Measurements from ENCODE around the gene VAV3. TPM values are rescaled to one million over a fixed set of nuclear protein-coding genes. Genes with fewer than 3 reads are reported as not detected.

VAV3 gene
- total and polyA plus RNA-seq, 2 of the 8 experiments (the other 6 are each of a cell fraction or from before 2014, with no cell fraction given) = 2.9 to 7.9 TPM

- no peak overlapping the region for H2AK5ac ChIP-seq (ENCODE audit: low read depth, low read length)
- FAIRE-seq = no peak
- 83% methylated on average over 3 of the region's 3 CpGs; no CpG with 5 or more reads in 1 of the 2 experiments for WGBS, 2 experiments (ENCODE audit: extremely low coverage in 1 of 2, insufficient coverage in 1 of 2, insufficient read length in 1 of 2, insufficient replicate concordance in 2 of 2, low coverage in 1 of 2, low lambda C conversion rate in 2 of 2, missing lambda C conversion rate in 1 of 2)
Measured at GRCh38 chr1:107575226-107575625, 389.8 kb downstream of the VAV3 start.

More at GRCh38 chr1:107575226-107575625, 389.8 kb downstream of the VAV3 start:
- no peaks in the 10 kb centered on the region for H4K20me1 ChIP-seq (replicated peaks in 1 of 2; ENCODE audit: control insufficient read depth in 1 of 2, insufficient read depth in 2 of 2, low read length in 2 of 2)
- no peak overlapping the region for H4K8ac ChIP-seq (ENCODE audit: extremely low read depth, insufficient read depth, low read length)
- H3K4me1 ChIP-seq (replicated peaks in 1 of 4; ENCODE audit: control insufficient read depth in 3 of 4, insufficient read depth in 4 of 4, low read length in 3 of 4) = no peaks in the 10 kb centered on the region
- no peak for DNase-seq (ENCODE audit: low read depth in 1 of 2, low spot score in 2 of 2)
- TF ChIP-seq CHD1 (IDR thresholded peaks at IDR 0.05; ENCODE audit: low read depth, low read length) = no peak
- TF ChIP-seq EP300 (IDR thresholded peaks at IDR 0.05; ENCODE audit: borderline replicate concordance in 1 of 2, low read depth in 2 of 2, low read length in 2 of 2) = no peak
- no peak for TF ChIP-seq RFX5 (IDR thresholded peaks at IDR 0.05; ENCODE audit: borderline replicate concordance, low read depth, low read length)
- TF ChIP-seq ASH2L (IDR thresholded peaks at IDR 0.05; ENCODE audit: low read length) = no peak
- no peak for TF ChIP-seq POLR2AphosphoS5 (IDR thresholded peaks at IDR 0.05; ENCODE audit: low read depth, low read length)
- TF ChIP-seq EGR1 (IDR thresholded peaks at IDR 0.05; ENCODE audit: borderline replicate concordance, low read depth, low read length) = no peak
- TF ChIP-seq SP4 (IDR thresholded peaks at IDR 0.05; ENCODE audit: low read length) = no peak
- no peak overlapping the region for H2BK20ac ChIP-seq (ENCODE audit: low read length)
- no peak overlapping the region for H4K5ac ChIP-seq (ENCODE audit: insufficient read length, low read depth, low read length)
- no peak overlapping the region for H2AFZ ChIP-seq (ENCODE audit: low read length)
- H3K4me2 ChIP-seq (ENCODE audit: insufficient read depth in 1 of 2, low read depth in 2 of 2, low read length in 2 of 2) = no peak overlapping the region
- ChIA-PET POLR2A (ENCODE audit: partially characterized antibody) (no interaction called here), CTCF (ENCODE audit: partially characterized antibody) (no interaction called here)
- no peak overlapping the region for H3K18ac ChIP-seq (ENCODE audit: extremely low read depth, low read length)
- H3K9me3 ChIP-seq (ENCODE audit: insufficient read depth in 2 of 2, low read depth in 1 of 2, low read length in 1 of 2) = no peaks in the 10 kb centered on the region
- H2BK15ac ChIP-seq (ENCODE audit: low read length) = no peak overlapping the region
- no peak overlapping the region for H3K4ac ChIP-seq (replicated peaks; ENCODE audit: insufficient read length, low read depth, low read length)
- H3K14ac ChIP-seq (ENCODE audit: insufficient read length) = no peak overlapping the region
- no peaks in the 10 kb centered on the region for H3K23me2 ChIP-seq (ENCODE audit: low read depth, low read length)
- H3K79me2 ChIP-seq (ENCODE audit: control insufficient read depth in 1 of 2, insufficient read depth in 2 of 2, low read length in 2 of 2) = no peaks in the 10 kb centered on the region
- H2BK120ac ChIP-seq (replicated peaks; ENCODE audit: low read depth, low read length) = no peak overlapping the region
- no peak overlapping the region for H3K4me3 ChIP-seq (ENCODE audit: extremely low read depth in 1 of 4, insufficient read depth in 2 of 4, low read depth in 3 of 4, low read length in 4 of 4)
- H2BK5ac ChIP-seq (ENCODE audit: low read depth, low read length) = no peak overlapping the region
- H3K27ac ChIP-seq (ENCODE audit: low read depth, low read length) = no peak overlapping the region
- no peaks in the 10 kb centered on the region for H3K36me3 ChIP-seq (ENCODE audit: control insufficient read depth in 2 of 4, insufficient read depth in 4 of 4, low read length in 3 of 4)
- no peak overlapping the region for H4K91ac ChIP-seq (replicated peaks; ENCODE audit: insufficient read length, low read length)
- no peak overlapping the region for H2BK12ac ChIP-seq (ENCODE audit: low read depth, low read length)
- no peak overlapping the region for H3K9ac ChIP-seq (replicated peaks in 1 of 4; ENCODE audit: extremely low read depth in 1 of 4, low read depth in 3 of 4, low read length in 3 of 4)
- no peaks in the 10 kb centered on the region for H3K79me1 ChIP-seq (ENCODE audit: low read depth, low read length)
- H3K23ac ChIP-seq (ENCODE audit: insufficient read length) = no peak overlapping the region
- H3K56ac ChIP-seq (replicated peaks; ENCODE audit: insufficient read length, low read depth, low read length) = no peak overlapping the region
- H3K27me3 ChIP-seq (replicated peaks in 1 of 4; ENCODE audit: control insufficient read depth in 3 of 4, extremely low read depth in 1 of 4, insufficient read depth in 3 of 4, low read length in 3 of 4) = no peaks in the 10 kb centered on the region
